RPMI8226 (cell line): Measurements from ENCODE around the gene RPL38.

Experiments
- DNase-seq: peaks from one replicate; pipeline ENCODE4 v3.0.0-alpha.2; 2015

Gene RPL38

GRCh38 chr17:74251051-74251450 lies 47.6 kb downstream of the RPL38 start:
- no peak for DNase-seq

- no peak for DNase-seq
These were observed 48.1 kb downstream of the RPL38 start for GRCh38 chr17:74251569-74251968.

GRCh38 chr17:74252211-74252610 lies 48.7 kb downstream of the RPL38 start:
- no peak for DNase-seq

GRCh38 chr17:74253036-74253435 lies 49.6 kb downstream of the RPL38 start:
- DNase-seq, result no peak

DNA sequence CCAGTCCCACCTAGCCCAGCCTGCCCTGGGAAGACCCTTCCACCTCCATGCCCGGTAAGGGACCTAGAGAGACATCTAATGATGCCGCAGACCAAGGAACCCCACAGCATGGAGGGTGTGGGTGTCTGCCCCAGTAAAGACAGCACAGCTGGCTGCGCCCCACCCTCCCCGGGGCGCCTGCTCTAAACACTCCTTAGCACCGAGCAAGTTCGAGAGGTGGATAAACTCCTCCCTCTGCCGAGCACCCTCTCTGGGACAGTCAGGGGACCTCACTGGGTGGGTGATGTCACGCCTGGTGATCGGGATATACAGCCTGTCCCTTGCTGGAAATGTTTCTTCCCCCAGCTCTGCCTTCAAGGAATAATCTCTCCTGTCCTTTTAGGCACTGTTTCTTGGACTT lies 53.8 kb downstream of the RPL38 start:
- no peak for DNase-seq

GRCh38 chr17:74259667-74260524 lies 56.4 kb downstream of the RPL38 start:
- DNase-seq, result no peak
